ENCODE measurements around the gene LGR4. TPM values are rescaled to one million over a fixed set of nuclear protein-coding genes. Genes with fewer than 3 reads are reported as not detected.

Gene LGR4
- total RNA-seq, 1 donor = 11.2 TPM

DNA sequence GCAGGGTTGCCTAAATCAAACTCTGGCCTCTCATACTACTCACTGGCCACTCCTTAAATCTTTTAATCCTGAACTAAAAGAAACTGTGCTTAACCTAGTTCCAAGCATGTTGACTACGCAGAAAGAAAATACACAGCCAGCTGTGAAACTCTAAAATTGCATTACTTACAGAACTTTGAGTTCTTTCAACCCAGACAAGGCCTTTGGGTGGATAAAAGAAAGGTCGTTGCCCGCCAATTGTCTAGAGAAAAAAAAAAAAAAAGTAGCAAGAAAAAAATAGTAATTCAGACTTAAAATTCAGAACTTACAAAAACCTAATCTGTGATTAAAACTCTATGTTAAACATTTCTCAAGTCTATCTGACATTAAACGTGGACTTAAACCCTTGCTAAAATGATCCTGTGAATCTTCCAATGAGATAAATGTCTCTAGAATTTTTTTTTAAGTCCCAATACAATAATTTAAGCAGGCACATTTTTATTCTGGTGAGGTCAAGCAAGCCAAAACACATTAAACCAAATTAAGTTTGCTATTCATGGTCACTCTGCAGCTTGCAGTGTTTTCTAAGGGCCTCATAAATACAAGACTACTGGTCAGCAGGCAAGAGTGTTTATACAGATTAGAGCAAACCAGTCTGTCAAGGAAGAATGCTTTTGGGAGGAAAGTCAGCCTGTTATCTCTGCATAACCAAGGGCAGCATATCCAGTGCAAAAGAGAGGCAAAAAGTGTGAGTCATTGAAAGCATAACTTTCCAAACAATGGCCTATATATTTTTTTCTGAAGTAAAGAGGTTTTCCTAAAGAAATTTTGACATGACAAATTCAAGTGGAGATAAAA, 80.1 kb downstream of the LGR4 start:
- TF ChIP-seq, protein P1, sequence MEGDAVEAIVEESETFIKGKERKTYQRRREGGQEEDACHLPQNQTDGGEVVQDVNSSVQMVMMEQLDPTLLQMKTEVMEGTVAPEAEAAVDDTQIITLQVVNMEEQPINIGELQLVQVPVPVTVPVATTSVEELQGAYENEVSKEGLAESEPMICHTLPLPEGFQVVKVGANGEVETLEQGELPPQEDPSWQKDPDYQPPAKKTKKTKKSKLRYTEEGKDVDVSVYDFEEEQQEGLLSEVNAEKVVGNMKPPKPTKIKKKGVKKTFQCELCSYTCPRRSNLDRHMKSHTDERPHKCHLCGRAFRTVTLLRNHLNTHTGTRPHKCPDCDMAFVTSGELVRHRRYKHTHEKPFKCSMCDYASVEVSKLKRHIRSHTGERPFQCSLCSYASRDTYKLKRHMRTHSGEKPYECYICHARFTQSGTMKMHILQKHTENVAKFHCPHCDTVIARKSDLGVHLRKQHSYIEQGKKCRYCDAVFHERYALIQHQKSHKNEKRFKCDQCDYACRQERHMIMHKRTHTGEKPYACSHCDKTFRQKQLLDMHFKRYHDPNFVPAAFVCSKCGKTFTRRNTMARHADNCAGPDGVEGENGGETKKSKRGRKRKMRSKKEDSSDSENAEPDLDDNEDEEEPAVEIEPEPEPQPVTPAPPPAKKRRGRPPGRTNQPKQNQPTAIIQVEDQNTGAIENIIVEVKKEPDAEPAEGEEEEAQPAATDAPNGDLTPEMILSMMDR (IDR thresholded peaks at IDR 0.05; ENCODE audit: insufficient read depth, low read depth, low read length) = no peak
- peak; percentile 87 for DNase-seq (ENCODE audit: low read depth)
- no peak overlapping the region for H3K4me3 ChIP-seq (ENCODE audit: low read depth, low read length)

DNA sequence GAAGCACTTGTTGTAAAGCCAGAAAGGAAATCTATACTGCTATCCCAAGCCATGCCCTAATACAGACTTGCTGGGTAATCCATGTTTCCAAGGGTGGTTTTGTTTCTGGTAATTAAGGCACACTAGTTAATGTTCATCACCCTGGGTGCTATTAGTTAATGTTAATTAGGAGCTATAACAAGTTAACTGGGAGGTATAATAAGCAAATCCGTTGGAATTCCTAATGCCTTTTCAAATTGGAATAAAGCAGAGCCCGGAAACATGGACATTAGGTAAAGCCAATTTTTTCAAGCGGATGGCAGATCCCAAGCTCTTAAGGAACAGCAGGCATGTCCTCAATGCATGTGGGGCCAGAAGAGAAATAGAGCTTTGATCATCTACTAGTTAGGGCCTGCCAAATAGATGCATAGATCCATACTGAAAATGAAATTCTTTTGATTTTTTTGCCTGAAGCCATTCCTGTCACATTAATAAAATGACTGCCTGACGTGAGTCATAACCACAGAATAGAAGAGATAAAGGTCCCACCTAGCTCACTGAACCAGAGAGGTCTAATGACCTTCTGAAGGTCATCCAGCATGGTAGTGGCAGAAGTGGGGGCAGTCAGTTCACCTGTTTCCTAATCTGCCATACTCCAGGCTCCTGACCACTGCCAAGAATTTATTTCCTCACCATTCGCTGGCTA, 81.1 kb downstream of the LGR4 start:
- TF ChIP-seq, protein P1 (IDR thresholded peaks at IDR 0.05; ENCODE audit: insufficient read depth, low read depth, low read length) = no peak
- DNase-seq (ENCODE audit: low read depth) = no peak
- no peak overlapping the region for H3K4me3 ChIP-seq (ENCODE audit: low read depth, low read length)

DNA sequence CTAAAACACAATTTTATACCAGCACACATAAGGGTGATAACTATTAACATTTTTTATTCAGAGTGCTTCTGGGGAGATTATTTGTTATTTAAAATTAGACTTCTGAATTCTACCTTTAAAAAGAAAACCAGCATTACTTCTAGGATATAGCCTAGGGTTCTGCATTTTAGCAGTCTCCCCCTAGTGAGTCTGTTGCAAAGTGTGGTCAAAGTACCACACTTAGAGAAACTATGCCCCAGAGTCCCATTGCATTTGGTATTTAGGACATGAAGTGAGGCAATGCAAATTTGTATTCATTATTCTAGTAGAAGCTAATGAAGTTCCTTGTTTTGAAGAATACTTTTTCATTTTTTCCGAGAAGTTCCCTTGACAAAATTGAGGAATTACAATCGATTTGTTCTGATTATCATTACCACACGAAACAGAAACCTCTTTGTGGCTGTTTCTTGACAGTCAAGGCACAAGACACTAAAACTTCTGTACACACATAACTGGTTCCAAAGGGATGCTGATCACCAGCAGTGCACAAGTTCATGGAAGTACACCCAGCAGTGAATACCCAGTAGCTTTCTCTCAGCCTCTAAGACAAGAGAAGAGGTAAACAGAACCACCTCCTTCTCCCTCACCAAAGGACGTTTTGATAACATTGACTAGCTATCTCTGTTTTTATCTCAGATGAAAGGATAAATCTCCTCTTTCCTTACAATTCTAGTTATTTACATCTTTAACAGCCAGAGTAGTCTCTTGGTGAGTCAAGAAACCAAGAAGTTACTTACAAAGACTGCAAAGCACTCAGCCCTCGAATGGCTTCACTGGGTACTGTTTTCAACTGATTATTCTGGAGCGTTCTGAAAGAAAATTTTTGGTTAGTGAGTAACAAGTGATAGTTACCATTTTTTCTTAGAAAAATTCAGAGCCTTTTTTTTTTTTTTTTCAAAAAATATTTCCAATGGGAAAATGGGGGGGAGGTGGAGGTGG, 82.0 kb downstream of the LGR4 start:
- TF ChIP-seq, protein P1 (IDR thresholded peaks at IDR 0.05; ENCODE audit: insufficient read depth, low read depth, low read length) = no peak
- no peak overlapping the region for H3K4me3 ChIP-seq (ENCODE audit: low read depth, low read length)
- peak; percentile 23 for DNase-seq (ENCODE audit: low read depth)

DNA sequence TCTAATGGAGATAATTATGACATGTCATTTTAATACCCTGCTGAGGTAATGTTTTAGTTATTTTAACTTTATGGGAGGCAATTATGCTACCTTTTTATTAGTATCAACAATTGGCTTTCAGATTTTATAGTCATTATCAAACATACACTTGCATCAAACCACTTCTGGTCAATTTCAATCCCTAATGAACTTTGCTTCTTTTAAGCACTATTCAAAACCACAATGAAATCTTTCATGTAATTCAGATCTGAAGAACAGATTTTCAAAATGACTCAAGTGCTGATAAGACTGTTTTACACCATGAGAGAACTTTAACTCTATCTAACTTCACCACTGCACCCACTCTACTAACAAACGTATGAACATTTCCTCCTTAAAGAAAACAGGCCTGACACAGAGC, 83.7 kb downstream of the LGR4 start:
- H3K4me3 ChIP-seq (ENCODE audit: low read depth, low read length) = no peak overlapping the region
- TF ChIP-seq, protein P1 (IDR thresholded peaks at IDR 0.05; ENCODE audit: insufficient read depth, low read depth, low read length) = no peak
- peak; percentile 68 for DNase-seq (ENCODE audit: low read depth)

DNA sequence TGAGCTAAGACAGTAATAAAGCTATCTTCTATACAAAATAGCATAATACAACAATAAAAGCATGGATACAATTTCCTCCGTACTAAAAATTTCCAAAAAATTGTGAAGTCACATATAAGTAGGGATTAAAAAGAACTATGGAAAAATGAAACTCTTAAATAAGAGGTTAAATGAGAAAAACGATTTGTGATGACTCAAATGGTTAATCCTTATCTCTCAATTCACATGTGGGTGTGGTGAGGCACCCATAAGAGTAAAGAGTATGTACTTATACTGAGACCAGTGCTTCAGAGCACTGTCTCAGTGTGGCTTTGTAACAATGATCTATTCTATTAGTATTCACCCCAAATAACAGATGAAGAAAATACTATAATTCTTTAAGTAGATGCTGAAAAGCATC, 84.6 kb downstream of the LGR4 start:
- DNase-seq (ENCODE audit: low read depth) = no peak
- H3K4me3 ChIP-seq (ENCODE audit: low read depth, low read length) = no peak overlapping the region
- TF ChIP-seq, protein P1 (IDR thresholded peaks at IDR 0.05; ENCODE audit: insufficient read depth, low read depth, low read length) = no peak

DNA sequence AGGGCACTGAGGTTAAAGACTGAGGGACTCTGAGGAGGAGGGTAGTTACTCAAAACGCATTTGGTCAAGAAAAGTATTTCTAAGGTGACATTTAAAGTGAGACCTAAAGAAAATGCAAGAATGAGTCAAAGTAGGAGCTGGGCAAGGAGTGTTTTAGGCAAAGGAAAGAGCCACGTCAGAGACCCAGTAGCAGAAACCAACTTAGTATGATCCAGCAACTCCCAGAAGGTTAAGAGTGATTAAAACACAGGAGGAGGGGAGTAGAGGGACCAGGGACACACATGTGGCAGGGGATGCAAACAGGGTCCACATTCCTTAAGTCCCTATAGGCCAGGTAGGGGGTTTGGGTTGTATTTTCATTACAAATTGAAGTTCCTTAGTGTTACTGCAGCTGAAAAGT, 85.2 kb downstream of the LGR4 start:
- TF ChIP-seq, protein P1 (IDR thresholded peaks at IDR 0.05; ENCODE audit: insufficient read depth, low read depth, low read length) = no peak
- H3K4me3 ChIP-seq (ENCODE audit: low read depth, low read length) = no peak overlapping the region
- DNase-seq (ENCODE audit: low read depth) = no peak
